WTC11 (cell line): ENCODE data around the gene NR2C2AP.

ENCODE experiments used
- ATF3 ChIP-seq: sonication (generic); formaldehyde crosslinking; conservative IDR thresholded peaks from 2 replicates; pipeline ENCODE4 v1.8.1; 2022; ENCODE audit warnings: mild to moderate bottlenecking, missing genetic modification reagents
- CREM ChIP-seq: sonication (generic); formaldehyde crosslinking; IDR thresholded peaks from 2 replicates; pipeline ENCODE4 v1.8.1; 2022; ENCODE audit warnings: mild to moderate bottlenecking, missing genetic modification reagents, moderate library complexity
- MAX ChIP-seq: sonication (generic); formaldehyde crosslinking; IDR thresholded peaks from 2 replicates; pipeline ENCODE4 v1.8.0; 2022; ENCODE audit warnings: mild to moderate bottlenecking, missing genetic modification reagents
- ZNF263 ChIP-seq: sonication (generic); formaldehyde crosslinking; IDR thresholded peaks from 2 replicates; pipeline ENCODE4 v1.8.1; 2022; ENCODE audit warnings: low read depth, mild to moderate bottlenecking, moderate library complexity, missing genetic modification reagents
- TF ChIP-seq, protein P1 (sequence below): fragments of 200-600 bp; IDR thresholded peaks from 2 replicates; pipeline ENCODE4 v1.8.0; 2022; ENCODE audit warnings: antibody characterized with exemption
- TF ChIP-seq, protein P2 (sequence below): sonication (generic); formaldehyde crosslinking; IDR thresholded peaks from 2 replicates; pipeline ENCODE4 v1.8.1; 2022; ENCODE audit warnings: low read depth, missing genetic modification reagents, borderline replicate concordance
- TF ChIP-seq, protein P3 (sequence below): sonication (generic); formaldehyde crosslinking; IDR thresholded peaks from 2 replicates; pipeline ENCODE4 v1.8.1; 2023; ENCODE audit warnings: mild to moderate bottlenecking, missing genetic modification reagents, moderate library complexity

DNA sequence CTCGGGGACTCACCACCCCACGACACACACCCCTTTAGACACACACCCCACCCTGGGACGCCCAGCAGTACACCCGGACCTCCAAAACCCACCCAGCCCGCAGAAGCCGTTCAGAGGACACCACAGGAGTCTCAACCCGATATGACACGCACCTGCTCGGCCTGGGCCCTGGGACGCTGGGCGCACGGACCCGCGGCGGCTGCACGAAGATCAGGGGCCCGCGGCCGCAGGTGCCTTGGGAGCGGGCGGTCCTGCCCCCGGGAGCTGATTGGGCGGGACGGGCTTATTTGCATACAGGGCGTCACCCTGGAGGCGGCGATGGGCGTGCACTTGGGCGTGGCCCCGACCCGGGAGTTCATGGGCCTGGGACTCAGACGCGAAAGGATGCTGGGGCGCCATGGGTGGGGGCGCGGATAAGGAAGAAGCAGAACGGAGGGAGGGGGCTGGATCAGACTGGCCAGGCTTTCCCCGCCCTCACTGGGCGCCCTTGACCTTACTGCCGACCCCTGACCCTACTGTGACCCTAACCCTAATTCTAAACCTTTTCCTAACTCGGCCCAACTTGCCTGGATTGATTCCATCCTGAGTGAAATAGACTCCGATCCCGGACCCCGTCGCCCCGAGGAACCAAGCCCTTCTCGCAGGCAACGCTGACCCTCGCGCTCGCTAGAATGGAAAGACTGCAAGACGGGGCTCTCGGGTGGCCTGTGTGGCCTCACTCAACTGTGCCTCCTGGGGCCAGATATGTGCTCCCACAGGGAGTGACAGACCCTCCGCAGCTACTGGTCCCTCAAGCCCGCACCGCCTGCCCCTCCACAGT is 33.0 kb downstream of the NR2C2AP start, which contains the start of gene MEF2B:
- TF ChIP-seq, protein P1, sequence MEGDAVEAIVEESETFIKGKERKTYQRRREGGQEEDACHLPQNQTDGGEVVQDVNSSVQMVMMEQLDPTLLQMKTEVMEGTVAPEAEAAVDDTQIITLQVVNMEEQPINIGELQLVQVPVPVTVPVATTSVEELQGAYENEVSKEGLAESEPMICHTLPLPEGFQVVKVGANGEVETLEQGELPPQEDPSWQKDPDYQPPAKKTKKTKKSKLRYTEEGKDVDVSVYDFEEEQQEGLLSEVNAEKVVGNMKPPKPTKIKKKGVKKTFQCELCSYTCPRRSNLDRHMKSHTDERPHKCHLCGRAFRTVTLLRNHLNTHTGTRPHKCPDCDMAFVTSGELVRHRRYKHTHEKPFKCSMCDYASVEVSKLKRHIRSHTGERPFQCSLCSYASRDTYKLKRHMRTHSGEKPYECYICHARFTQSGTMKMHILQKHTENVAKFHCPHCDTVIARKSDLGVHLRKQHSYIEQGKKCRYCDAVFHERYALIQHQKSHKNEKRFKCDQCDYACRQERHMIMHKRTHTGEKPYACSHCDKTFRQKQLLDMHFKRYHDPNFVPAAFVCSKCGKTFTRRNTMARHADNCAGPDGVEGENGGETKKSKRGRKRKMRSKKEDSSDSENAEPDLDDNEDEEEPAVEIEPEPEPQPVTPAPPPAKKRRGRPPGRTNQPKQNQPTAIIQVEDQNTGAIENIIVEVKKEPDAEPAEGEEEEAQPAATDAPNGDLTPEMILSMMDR, result no peak
- no peak for TF ChIP-seq ZNF263
- TF ChIP-seq, protein P2, sequence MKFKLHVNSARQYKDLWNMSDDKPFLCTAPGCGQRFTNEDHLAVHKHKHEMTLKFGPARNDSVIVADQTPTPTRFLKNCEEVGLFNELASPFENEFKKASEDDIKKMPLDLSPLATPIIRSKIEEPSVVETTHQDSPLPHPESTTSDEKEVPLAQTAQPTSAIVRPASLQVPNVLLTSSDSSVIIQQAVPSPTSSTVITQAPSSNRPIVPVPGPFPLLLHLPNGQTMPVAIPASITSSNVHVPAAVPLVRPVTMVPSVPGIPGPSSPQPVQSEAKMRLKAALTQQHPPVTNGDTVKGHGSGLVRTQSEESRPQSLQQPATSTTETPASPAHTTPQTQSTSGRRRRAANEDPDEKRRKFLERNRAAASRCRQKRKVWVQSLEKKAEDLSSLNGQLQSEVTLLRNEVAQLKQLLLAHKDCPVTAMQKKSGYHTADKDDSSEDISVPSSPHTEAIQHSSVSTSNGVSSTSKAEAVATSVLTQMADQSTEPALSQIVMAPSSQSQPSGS (CRISPR knock-in tag), result no peak
- peak; percentile 65 for TF ChIP-seq MAX (CRISPR knock-in tag)
- TF ChIP-seq, protein P3, sequence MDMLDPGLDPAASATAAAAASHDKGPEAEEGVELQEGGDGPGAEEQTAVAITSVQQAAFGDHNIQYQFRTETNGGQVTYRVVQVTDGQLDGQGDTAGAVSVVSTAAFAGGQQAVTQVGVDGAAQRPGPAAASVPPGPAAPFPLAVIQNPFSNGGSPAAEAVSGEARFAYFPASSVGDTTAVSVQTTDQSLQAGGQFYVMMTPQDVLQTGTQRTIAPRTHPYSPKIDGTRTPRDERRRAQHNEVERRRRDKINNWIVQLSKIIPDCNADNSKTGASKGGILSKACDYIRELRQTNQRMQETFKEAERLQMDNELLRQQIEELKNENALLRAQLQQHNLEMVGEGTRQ (CRISPR knock-in tag), result no peak
- no peak for TF ChIP-seq ATF3 (CRISPR knock-in tag)
- no peak for TF ChIP-seq CREM (CRISPR knock-in tag)
